ENCODE measurements around the gene MAP4K2. TPM values are rescaled to one million over a fixed set of nuclear protein-coding genes. Genes with fewer than 3 reads are reported as not detected.

Gene MAP4K2
- polyA plus RNA-seq, 1 donor, result 9.2 TPM

DNA sequence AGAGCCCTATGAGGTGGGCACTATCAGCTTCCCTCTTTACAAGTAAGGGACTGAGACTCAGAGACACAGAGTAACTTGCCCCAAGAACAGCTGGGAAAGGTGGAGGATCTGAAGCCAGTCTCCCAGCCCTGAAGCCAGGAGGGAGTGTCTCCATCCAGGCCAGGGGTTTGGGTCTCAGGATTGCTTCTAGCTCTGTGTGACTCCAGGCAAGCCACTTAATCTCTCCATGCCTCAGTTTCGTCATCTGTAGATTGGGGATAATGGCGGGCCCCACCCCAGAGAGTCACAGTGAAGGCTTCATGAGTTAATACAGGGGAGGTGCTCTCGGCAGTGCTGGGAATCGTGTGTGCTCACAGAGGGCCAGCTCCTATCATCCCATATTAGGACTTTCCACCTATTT is 10.5 kb downstream of the MAP4K2 start:
- DNase-seq (ENCODE audit: low read depth), result no peak

DNA sequence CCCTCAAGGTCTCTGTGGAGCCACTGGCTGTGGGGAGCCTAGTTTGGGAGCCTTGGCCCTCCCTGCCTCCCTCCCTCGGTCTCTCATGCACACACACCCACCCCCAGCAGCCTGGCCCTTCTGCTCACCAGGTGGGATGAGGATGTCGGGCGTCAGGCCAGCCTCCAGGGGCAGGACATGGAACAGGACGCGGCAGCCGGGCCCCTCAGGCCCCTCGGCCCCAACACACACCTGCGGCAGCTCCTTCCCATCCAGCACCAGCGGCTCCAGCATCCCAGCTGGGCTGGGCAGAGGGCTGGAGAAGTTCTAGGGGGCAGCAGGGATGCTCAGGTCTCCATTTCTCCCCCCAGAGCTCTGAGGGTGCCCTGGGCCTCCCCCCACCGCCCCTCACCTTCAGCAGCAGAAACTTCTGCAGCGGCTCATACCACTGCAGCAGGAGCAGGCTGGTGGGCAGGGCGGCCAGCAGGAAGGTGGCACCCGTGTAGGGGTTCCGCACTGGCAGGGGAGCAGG is 11.2 kb downstream of the MAP4K2 start:
- no peak for DNase-seq (ENCODE audit: low read depth)

DNA sequence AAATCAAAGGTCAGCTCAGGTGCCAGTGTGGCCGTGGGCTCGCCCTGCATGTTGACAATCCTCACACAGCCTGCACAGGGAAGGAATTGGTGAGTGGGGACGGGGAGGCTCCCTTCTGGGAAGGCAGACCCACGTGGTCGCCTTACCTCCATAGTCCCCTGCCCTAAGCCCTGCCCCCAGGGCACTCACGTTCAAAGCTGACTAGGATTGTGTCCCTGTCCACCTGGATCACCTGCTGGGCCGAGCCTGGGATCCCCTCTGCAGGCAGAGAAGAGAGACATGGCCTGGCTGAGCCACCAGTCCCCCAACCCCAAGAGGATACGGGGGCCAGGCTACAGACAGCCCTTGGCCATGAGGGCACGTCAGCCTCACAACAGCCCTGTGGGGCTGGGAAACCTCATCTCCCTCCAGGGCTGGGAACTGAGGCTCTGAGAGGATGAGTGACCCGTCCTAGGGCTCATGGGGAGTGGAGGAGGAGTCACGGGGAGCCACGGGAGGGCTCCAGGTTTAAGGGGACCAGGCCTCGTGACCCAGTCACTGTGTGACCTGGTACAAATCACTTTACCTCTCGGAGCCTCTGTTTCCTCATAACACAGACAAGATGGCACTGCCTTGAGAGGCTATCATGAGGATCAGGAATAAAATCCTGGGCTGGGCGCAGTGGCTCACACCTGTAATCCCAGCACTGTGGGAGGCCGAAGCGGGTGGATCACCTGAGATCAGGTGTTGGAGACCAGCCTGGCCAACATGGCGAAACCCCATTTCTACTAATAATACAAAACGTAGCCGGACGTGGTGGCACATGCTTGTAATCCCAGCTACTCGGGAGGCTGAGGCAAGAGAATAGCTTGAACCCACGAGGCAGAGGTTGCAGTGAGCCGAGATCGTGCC is 12.6 kb downstream of the MAP4K2 start:
- DNase-seq (ENCODE audit: low read depth), result no peak

DNA sequence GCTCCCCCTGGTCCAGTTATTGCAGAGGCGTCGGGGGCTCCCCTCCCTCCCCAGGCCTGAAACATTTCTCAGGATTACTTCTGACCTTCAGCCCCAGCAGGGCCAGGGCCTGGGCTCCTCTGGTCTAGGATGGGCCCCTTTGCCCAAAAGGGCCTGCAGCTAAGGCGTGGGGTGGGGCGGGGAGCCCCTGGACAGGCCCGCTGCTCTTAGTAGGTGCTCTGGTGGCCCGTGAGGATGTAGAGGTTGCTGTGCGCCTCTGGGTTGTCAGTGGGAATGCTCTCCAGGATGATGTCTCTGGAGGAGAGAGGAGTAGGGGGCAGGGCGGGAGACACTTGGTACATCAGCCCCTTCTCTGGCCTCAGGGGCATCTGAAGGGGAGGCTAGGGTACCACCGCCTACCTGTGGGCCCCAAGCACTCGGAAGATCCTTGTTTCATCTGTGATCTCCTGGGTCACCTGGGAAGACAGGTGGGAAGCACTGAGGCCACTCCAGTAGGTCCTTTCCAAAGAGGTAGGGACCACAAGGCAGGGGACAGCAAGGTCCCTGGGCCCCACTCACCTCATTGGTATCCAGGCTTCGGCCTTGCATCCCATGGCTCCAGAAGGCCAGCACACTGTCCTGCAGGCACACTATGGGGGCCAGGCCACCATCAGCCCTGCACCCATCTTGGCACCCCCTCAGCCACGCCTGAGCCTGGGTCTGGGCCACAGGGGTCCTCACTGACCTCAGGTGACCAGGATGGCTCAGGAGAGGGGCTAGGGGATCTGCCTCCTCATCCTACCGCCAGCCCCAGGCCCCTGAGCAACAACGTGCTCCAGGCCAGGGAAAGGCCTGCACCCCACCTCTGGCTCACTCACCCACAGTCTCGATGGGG is 13.4 kb downstream of the MAP4K2 start:
- no peak for DNase-seq (ENCODE audit: low read depth)

DNA sequence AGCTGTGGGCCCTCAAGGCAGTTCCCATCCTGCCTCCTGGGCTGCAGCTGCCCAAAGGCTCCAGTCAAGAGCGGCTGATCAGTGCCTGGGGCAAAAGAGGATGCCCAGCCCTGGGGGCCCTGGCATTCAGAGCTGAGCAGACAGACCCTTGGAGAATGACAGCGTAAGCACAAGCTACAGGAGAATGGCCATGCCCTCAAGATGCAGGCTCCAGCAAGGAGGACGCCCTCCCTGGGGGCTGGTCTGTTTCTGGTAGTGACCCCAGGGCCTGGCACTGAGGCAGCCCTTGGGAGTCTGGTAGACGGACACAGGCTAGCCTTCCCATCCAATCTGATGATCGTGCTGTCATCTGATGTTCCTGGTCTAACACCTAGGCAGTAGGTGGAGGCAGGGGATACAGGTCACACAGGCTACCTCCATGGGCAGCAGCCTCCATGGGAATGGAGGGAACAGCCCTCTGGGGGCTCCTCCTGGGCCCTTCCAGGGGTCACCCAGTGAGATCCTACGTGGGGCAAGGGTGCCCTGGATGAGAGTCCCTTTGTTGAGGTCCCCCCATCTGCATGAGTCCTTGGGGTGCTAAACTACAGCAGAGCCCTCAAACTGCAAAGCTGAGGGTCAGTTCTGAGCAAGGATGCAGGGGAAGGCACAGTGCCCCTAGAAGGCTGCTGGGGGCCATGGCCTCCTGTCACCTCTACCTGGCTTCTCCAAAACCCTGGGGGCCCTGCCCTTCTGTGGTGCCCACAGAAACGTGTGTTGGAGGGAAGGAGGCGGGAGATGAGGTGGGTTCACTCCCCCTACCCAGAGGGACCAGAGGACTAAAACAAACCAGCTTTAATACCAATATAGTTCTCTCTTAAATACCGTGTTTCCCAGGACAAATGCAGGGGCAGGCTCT is 14.4 kb downstream of the MAP4K2 start:
- DNase-seq (ENCODE audit: low read depth), result no peak

DNA sequence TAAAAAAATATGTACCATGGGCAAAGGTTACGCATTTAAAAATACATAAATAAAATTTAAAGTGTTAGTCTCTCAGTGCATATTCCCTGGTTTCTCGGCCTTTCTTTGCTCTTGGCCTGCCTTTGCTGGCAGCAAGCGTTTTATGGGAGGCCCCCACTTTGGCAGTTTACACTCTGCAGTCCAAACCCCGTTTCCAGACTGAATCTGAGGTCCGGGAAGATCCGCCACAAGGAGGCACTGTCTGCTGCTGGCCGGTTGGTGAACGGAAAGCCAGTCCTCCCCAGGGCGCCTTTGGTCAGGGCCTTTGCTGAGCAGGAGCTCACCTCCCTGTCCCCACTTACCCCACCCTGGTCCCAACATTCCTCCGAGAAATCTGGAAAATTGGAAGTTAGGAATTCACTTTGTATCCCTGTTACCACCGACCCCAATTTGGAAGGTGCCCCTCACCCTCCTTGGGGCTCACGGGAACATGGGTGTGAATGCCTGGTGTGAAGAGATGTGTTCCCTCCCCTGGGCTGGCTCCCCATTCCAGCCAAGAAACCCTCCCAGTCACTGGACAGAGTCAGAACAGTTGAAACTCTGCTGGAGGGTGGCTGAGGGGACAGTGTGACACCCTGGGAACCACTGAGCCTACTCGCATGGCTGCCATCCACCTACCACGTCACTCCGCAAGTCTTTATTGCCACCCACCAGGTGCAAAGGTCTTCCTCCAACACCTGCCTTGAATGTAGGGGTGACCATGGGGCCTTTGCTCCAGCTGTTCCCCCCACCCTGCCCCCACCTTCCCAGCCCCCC is 15.3 kb downstream of the MAP4K2 start:
- DNase-seq (ENCODE audit: low read depth), result no peak

DNA sequence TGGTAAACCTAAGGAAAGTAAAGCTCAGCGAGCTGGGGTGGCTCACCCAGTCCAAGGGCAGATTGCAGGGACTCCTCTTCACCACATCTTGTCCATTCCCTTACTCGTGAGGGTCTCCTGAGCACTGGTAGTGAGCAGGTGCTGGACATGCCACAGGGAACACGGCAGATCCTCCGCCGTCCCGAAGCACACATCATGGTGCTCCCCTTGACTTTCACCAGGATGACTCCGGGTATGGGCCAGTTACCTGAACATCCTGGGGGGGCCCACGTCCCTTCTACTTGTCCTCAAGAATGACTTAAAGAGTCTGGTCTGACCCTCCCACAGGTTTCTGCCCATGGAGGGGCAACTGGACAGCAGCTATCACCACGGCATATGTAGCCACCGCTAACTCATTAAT is 16.7 kb downstream of the MAP4K2 start:
- no peak for DNase-seq (ENCODE audit: low read depth)

DNA sequence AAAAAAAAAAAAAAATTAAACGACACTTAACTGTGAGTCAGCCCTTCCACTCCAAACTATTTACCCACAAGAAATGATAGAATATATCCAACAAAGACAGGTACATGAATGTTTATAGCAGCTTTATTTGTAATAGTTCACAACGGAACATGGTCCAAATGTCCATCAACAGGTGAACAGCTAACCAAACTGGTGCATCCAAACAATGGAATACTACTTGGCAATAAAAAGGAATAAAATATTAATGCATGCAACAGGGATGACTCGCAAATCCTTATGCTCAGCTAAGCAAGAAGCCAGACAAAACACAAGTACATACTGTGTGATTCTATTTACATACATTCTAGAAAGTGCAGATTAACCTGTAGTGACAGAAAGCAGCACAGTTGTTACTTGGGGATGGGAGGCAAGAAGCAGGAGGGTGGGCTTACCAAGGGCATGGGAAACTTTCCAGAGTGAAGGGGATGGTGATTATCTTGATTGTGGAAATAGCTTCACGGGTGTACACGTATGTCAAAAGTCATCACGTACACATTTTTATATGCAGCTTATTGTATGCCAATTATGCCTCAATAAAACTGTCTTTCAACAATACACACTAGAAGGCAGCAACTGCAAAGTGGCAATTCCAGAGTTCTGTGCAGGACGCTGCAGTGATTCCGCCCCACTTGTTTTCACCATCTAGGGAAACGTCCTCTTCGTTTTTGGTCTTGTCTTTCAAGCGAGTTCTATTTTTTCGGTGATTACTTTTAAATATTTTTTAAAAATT is 18.0 kb downstream of the MAP4K2 start:
- no peak for DNase-seq (ENCODE audit: low read depth)

DNA sequence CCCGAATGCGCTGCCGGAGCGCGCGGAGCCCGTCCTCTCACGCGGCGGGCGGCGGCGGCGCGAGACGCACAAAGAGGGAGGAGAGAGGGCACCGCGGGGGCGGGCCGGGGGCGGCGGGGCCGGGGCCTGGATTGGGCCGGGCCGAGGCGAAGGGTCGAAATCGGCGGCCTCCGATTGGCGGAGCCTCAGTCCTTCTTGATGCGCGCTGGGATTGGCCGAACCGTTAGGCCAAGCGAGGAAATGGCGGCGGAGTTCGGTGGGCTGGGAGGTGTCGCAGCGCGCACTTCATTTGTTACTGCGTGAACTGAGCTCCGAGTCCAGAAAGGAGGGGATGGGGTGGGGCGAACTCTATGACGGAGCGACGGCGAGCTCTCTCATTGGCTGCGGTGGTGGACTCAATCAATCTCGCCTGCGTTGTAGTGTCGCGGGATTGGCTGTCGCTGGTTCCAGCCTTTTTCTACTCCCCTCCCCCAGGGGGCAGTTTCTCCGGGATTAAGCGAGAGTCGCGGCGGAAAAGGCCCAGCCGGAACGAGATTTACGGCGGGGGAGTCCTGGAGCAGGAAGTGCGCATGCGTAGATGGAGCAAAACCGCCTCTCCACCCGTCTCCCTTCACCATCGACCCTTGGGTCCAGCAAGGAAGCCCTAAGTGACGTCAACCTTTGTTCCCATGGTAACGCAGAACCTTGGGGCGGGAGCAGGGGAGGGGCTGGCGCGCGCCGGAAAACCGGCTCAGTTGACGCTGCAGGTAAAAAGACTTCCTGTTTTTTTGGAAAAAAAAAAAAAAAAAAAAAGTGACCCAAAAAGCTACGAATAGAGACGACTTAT is 24.3 kb downstream of the MAP4K2 start, which contains the start of gene SF1:
TSS of gene SF1 (minus strand) at position 70 of the 826 bp plus-strand sequence. CDS start 150 bp downstream, outside the sequence.
- DNase-seq (ENCODE audit: low read depth), result peak; percentile 99

DNA sequence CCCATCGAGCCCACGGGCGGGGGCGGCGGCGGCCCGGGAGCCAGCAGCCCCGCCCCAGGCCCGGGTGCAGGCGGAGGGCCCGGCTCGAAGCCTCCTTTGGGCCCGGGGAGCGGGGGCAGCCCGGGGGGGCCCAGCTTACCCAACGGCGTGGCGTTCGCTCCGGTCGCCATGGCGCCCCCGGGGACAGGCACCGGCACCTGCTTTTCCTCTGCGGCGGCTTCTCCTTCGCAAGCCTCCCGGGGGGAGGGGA is 24.9 kb downstream of the MAP4K2 start:
- DNase-seq (ENCODE audit: low read depth), result no peak

DNA sequence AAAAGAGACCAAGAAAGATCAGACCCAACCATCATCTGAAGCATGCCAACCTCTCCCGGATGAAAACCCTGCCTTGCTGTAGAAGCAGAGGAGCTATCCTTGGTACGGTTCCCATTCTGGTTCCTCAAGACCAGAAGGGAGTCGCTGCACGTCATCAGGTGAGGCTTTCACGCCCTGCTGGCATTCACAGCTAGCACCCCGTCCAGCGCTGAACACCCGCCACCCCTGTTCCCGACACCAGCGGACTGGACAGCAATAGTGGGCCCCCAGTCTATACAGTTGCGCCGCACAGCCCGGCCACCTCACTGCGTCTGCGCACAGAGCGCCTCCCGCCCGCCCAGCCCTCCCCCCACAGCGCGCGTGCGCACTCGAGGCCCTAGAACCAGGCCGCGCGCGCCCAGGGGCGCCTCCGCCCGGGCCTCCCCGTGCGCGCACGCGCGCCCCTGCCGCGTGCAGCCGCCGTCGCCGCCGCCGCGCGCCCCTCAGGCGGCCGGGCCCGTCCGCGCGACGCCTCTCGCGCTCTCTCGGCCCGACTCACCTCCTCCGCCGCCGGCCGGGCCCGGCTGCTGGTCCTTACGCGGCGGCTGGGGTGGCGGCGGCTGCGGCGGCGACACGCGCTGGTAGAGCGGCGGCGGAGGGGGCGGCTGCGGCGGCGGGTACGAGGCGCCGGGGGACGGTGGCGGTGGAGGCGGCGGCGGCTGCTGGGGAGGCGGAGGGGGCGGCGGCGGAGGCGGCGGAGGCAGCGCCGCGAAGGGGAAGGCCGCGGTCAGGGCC is 25.4 kb downstream of the MAP4K2 start:
- DNase-seq (ENCODE audit: low read depth), result peak; percentile 73

DNA sequence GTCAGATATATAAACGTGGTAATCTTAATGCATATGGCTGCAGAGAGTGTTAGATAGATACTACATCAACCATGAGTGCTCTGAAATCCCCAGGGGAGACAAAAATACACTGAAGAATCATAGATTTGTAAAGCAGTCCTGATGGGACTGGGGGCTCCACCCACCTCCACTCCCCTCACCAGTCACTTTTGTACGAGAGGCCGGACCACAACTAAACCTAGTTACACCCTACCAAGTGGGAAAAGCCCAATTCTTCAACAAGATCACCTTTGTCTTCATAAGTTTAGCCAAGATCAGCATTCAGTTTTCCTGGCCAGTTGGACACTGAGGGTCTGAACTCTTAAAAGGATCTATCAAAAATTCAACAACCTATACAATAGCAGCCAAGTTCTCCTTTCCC is 26.1 kb downstream of the MAP4K2 start:
- no peak for DNase-seq (ENCODE audit: low read depth)

DNA sequence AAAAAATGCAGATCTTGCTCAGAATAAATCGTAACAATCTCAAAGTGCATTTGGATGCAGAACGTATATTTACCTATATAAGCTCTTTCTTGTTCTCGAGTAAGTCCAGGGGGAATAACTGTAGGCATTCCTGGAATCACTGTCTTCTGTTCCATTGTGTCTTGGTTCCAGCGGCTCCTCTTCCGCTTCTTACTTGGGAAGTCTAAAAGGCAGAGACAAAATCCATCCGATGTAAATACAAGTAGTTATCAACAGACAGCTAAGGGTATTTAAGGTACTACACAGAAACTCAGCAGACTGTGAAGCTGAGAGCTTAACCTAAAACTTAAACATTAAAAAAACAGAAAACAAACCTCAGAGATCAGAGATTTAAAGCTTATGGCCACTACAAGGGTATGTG is 26.6 kb downstream of the MAP4K2 start:
- no peak for DNase-seq (ENCODE audit: low read depth)

DNA sequence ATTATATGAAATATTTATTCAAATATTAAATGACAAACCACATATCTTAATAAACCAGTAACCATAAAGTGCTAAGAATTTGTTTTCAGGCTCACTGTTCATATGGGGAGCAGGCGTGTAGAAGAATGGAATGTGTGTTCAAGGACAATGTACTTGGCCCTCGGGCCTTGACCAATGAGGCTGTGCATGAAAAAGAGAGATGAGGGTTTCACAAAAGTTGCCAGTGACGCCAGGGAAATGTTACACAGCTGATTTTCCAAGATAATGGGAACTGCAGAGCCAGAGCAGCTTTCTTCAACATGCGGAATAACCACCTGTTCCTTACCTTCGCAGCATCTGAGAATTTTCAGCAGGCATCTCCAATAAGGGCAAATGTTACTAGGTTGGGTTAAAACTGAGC is 28.9 kb downstream of the MAP4K2 start:
- DNase-seq (ENCODE audit: low read depth), result no peak

DNA sequence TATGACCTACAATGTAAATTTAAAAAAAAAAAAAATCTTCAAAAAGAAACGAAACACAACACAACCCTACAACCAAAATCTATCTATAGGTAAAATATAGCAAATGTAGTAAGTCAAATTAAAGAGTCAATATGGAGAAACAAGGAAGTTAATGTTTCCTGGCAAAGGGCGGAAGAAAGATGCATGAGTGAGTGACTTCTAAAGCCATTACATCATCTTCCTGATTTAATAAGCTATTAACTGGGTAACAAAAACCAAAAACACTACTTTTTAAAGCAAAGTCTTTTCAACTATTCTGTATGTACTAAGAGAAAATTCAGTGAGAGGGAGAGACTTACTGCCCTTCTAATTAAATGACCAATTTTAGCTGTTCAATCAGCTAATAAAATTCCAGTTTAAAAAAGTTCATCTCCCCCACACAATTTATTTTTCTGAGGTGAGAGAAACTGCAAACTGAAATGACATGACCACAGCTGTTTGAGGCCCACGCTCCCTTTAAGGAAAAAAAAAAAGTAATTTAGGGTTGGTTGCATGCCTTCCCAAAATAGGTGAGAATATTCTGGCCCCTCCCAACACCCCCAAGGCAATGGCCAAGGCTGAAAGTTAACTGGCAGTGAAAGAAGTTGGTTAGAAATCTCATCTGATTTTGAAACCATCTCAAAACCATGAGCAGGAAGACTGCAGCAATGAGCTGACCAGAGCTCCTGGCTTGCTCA is 30.6 kb downstream of the MAP4K2 start:
- no peak for DNase-seq (ENCODE audit: low read depth)

DNA sequence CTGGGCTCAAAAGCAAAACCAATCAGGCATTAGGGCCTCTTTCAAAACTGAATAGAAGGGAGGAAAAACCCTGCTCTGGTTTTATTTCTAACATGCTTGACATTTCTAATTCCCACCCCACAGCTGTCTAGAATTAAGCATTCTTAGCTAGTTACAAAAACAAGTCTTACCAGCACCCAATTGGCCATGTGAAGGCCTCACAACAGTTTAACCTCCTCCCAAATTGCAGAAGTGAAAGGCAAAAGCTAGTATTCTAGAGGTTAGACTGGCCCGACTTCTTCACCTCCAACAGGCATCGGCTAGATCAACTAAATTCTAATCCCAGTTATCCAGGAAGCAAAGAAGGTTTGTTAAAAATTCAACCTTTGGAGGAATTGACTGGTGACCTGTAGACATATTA is 31.2 kb downstream of the MAP4K2 start:
- DNase-seq (ENCODE audit: low read depth), result no peak

DNA sequence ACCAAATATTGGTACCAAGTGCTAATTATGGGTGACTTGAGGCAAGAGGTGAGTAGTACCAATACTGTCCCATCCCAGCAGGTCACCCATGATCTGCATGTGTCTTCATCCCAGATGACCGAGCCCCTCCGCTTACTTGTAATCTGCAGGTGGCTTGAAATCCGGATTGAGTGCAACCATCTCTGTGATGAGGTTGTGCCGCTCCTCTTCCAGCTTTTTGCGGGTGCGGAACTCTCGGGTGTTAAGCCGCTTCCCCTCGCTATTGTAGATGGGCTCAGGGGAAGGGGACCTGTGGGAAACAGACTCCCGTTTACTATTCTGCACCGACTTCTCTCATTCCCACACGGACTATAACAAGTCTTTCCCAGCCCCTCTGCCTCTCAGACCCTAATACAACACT is 32.9 kb downstream of the MAP4K2 start:
- no peak for DNase-seq (ENCODE audit: low read depth)

DNA sequence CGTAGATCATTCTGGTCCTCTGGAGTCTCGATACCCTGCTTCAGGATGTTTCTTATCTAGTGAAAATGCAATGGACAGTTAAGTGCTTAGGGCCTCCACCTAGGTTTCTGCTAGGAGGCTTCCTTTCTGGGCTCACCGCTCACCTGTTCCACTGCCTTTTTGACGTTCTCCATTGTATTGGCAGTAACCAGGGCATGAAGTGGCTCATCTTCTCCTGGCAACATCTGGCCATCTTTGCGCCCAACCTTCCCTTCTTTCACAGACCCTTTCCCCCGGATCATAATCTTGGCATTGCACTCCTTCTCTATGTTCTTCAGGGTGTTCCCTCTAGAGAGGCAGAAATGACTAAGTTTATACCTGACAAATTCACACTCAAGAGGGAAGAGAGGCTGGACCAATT is 33.7 kb downstream of the MAP4K2 start:
- DNase-seq (ENCODE audit: low read depth), result no peak
